ENCODE results near the gene CA11.

DNA sequence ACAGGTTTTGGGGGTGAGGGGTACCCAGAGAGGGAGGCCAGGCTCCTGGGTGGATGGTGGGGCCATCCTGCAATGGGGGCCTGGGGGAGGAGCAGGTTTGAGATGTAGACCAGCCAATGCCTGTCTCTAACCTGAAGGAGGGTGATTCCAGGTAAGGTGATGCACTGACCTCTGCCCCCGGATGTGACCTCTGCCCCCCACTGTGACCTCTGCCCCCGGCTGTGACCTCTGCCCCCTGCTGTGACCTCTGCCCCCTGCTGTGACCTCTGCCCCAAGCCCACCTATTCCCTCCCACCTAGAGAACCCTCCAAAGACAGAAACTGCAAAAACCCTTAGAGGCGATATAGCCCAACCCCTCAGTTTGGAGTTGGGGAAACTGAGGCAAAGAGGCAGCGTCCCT lies 49.8 kb downstream of the CA11 start:
- TF ChIP-seq POLR2AphosphoS5 (IDR thresholded peaks at IDR 0.05; ENCODE audit: borderline replicate concordance, low read depth, low read length) (no peak), EZH2 (IDR thresholded peaks at IDR 0.05) (no peak), FOXP2 (optimal IDR thresholded peaks at IDR 0.05; ENCODE audit: control extremely low read depth, extremely low read length, insufficient read depth) (no peak)

All from SK-N-MC (cell line).